HEK293T (cell line): ENCODE data around the gene UBR2.

Experiments used
- BHLHE40 ChIP-seq: fragments of 450-650 bp; IDR thresholded peaks from 2 replicates; pipeline ENCODE4 v1.6.1; 2016; ENCODE audit warnings: mild to moderate bottlenecking, moderate library complexity, borderline replicate concordance
- FOXK2 ChIP-seq: fragments of 450-650 bp; IDR thresholded peaks from 2 replicates; pipeline ENCODE4 v1.6.1; 2016; ENCODE audit warnings: mild to moderate bottlenecking
- PKNOX1 ChIP-seq: fragments of 450-650 bp; IDR thresholded peaks from 2 replicates; pipeline ENCODE4 v1.6.1; 2016
- TARDBP ChIP-seq: fragments of 450-650 bp; IDR thresholded peaks from 2 replicates; pipeline ENCODE4 v1.6.1; 2016

- TF ChIP-seq PKNOX1 (no peak), TARDBP (no peak), FOXK2 (no peak), BHLHE40 (no peak)
These were observed 126.4 kb downstream of the UBR2 start for GRCh38 chr6:42690151-42690702.
